Heart right ventricle (tissue), 16 donors: Measurements from ENCODE around the gene SORCS3. TPM values are rescaled to one million over a fixed set of nuclear protein-coding genes. Genes with fewer than 3 reads are reported as not detected.

Source experiments
- ATAC-seq, 8 donors: fragments of 200-7000 bp; cut with Tn5 transposase; one replicate each; pipeline ENCODE4 v1.9.1; 2020; ENCODE audit warnings: mild to moderate bottlenecking in 8 of 8, moderate library complexity in 8 of 8, moderate number of reproducible peaks in 1 of 8
- DNase-seq, 2 donors: peaks; one replicate each; pipeline ENCODE4 v3.0.0-alpha.2; 2020
- H3K27ac ChIP-seq, 10 donors: fragments of 200-600 bp; sonication (generic) in 2 of 10; one replicate each; pipeline versions ENCODE4 v1.5.0 to v1.8.0; 2020 to 2022; ENCODE audit warnings: mild to moderate bottlenecking in 3 of 10
- H3K27me3 ChIP-seq, 7 donors: fragments of 200-600 bp; one replicate each; pipeline ENCODE4 v1.8.0; 2021 to 2022; ENCODE audit warnings: mild to moderate bottlenecking in 2 of 7
- H3K36me3 ChIP-seq, 9 donors: fragments of 200-600 bp; sonication (generic) in 1 of 9; one replicate each; pipeline versions ENCODE4 v1.5.0 to v1.8.0; 2020 to 2022; ENCODE audit warnings: mild to moderate bottlenecking in 2 of 9
- H3K4me1 ChIP-seq, 9 donors: fragments of 200-600 bp; sonication (generic) in 1 of 9; one replicate each; pipeline versions ENCODE4 v1.5.0 to v1.8.0; 2020 to 2022; ENCODE audit warnings: mild to moderate bottlenecking in 4 of 9
- H3K4me3 ChIP-seq, 10 donors: fragments of 200-600 bp; sonication (generic) in 2 of 10; one replicate each; pipeline versions ENCODE4 v1.5.0 to v1.8.0; 2020 to 2022; ENCODE audit warnings: mild to moderate bottlenecking in 7 of 10, moderate library complexity in 2 of 10
- H3K9me3 ChIP-seq, 11 donors: fragments of 200-600 bp in 10 of 11; sonication (generic) in 2 of 11; one replicate each; pipeline versions ENCODE4 v1.5.0 to v1.8.0; 2013 to 2022; ENCODE audit warnings: mild to moderate bottlenecking in 2 of 11, control low read depth in 1 of 11, moderate library complexity in 1 of 11
- WGBS, 2 donors: extraction: QIAGEN DNeasy Blood & Tissue Kit; methylation state at CpG; one replicate each; pipeline ENCODE4 v1.1.7; 2013; ENCODE audit warnings: inconsistent platforms in 1 of 2; 5-methylcytosine and 5-hydroxymethylcytosine counted together
- intact Hi-C, 10 donors: fragments of 100-400 bp; cut with DNase I; formaldehyde crosslinking; loops; one replicate each; pipeline versions ENCODE4 v1.11.1 to v1.14.2; 2022
- polyA plus RNA-seq, 2 donors: library from polyadenylated mRNA; stranded (reverse); fragments of 200-250 nt; gene quantifications; one replicate each; pipeline ENCODE4 v1.2.3, GENCODE V29; 2013
- total RNA-seq, 10 donors: library from RNA; stranded (reverse); fragmentation: NEBNext Ultra II Directional in 3 of 10; extraction: Animal tissue kit (Norgen Biotek cat#: 25700) in 3 of 10; gene quantifications; one replicate each; pipeline versions ENCODE4 v1.2.1 to v1.2.4, GENCODE V29; 2021 to 2023
- TF ChIP-seq, protein P1 (sequence below), 9 donors: fragments of 200-600 bp; sonication (generic) in 2 of 9; IDR thresholded peaks; one replicate each; pipeline versions ENCODE4 v1.5.0 to v1.8.0; 2021 to 2022; ENCODE audit warnings: antibody characterized with exemption in 9 of 9, mild to moderate bottlenecking in 5 of 9, moderate library complexity in 1 of 9
- donor health status: Arrhythmogenic right ventricular cardiomyopathy.
- donor health status: ischemic (EF 13 %, LVEDD 7.1; RV severe dilation, severe dysfunction).
- donor health status: healthy with polysubstance abuse.
- donor health status: DM: no; HTN: yes; CAD: no.
- donor health status: DM: no; HTN: no; CAD: no.
- donor health status: ischemic (EF 25% LVEDD 6.9; RV normal size, moderate dysfunction).
- donor health status: ischemic (EF 25% LVEDD 5.7; RV mildly dilated, moderate dysfunction).
- donor health status: healthy.
- donor health status: DM: yes; HTN: yes; CAD: no.
- donor health status: Ischemic cardiomyopathy.
- donor health status: ischemic (EF 35%, LVEDD 5.7; RV mildly dilated, moderate dysfunction).
- donor health status: nonischemic (EF 11% LVEDD 7.7; RV severe dilation, severe dysfunction).
- donor health status: DM: yes; HTN: yes; CAD: no.
- donor health status: PGD.
- donor health status: ischemic (EF 29% LVEDD 5.4; RV normal size, mild dysfunction).
- donor health status: nonischemic (EF 23%, LVEDD 6.1; RV moderate dilation, normal function).

SORCS3 gene
- total and polyA plus RNA-seq, 12 donors, result 0.01 to 0.09 (median 0.05) TPM; not detected in 4

DNA sequence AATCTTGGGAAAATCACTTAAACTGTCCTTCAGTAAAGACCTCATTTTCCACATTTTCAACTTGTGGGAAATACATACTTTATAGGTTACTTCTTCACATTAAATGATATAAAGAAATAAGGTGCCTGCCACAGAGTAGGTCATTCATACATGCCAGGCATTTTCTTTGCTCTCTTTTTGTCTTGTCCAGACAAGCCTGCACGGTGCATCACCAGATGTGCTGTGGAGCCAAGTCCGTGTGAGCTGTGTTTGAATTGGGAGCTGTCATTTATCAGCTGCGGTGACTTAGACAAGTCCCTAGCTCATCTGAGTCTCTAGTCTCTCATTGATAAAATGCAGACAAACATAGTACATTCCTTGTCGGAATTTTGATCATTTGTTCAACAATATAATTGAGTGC is 432.9 kb downstream of the SORCS3 start:
- WGBS, 2 donors, result 69 to 78% methylated on average over 4 of the region's 4 CpGs
- H3K4me3 ChIP-seq, result no peak overlapping the region
- H3K9me3 ChIP-seq, result no peaks in the 10 kb centered on the region
- H3K36me3 ChIP-seq, result no peaks in the 10 kb centered on the region
- H3K4me1 ChIP-seq, result no peaks in the 10 kb centered on the region
- ATAC-seq (no peak), DNase-seq (no peak)
- H3K27me3 ChIP-seq, result peaks cover 0 to 13% (median 0%) of the 10 kb centered on the region in 7 donors
- TF ChIP-seq, protein P1, sequence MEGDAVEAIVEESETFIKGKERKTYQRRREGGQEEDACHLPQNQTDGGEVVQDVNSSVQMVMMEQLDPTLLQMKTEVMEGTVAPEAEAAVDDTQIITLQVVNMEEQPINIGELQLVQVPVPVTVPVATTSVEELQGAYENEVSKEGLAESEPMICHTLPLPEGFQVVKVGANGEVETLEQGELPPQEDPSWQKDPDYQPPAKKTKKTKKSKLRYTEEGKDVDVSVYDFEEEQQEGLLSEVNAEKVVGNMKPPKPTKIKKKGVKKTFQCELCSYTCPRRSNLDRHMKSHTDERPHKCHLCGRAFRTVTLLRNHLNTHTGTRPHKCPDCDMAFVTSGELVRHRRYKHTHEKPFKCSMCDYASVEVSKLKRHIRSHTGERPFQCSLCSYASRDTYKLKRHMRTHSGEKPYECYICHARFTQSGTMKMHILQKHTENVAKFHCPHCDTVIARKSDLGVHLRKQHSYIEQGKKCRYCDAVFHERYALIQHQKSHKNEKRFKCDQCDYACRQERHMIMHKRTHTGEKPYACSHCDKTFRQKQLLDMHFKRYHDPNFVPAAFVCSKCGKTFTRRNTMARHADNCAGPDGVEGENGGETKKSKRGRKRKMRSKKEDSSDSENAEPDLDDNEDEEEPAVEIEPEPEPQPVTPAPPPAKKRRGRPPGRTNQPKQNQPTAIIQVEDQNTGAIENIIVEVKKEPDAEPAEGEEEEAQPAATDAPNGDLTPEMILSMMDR (IDR thresholded peaks at IDR 0.05), result no peak
- H3K27ac ChIP-seq, result no peak overlapping the region
- intact Hi-C loops, result no loop called here

DNA sequence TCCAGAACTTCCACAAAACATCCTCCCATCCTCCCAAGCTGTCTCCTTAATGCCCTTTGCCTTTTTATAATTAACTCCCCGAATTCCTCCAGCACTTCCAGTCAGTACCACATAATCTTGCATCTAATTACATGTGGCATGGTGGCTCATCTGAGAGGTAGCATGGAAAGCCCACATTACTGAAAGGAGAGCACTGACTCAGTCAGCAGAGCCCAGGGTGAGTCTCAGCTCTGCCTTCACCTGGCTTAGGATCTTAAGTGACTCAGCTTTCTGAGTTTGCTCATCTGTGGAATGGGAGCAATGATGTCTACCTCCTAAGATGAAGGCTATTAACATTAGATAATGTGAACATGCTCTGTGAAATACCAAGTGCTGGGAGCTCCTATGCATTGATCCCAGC is 433.9 kb downstream of the SORCS3 start:
- H3K4me3 ChIP-seq, result no peak overlapping the region

DNA sequence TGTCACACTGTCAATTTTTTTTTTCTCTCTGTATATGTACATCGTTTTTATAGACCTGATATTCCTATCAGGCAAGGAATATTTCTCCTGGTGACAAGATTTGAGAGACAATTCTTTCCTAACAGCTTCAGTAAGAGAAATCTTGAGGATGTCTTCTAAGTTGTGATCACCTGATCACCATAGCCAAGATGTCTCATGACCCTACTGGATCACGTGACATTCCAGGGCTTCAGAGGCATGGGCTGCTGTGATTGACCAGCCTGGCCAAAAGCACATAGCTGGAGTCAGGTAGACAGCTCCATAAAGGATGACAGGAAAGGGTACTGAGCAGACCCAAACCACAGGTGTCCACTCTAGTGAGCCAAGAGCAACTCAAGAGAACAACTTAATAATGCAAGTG is 444.9 kb downstream of the SORCS3 start:
- no peak overlapping the region for H3K4me3 ChIP-seq
- H3K27ac ChIP-seq, result no peak overlapping the region
- TF ChIP-seq, protein P1 (IDR thresholded peaks at IDR 0.05), result no peak
- no peaks in the 10 kb centered on the region for H3K36me3 ChIP-seq
- no peaks in the 10 kb centered on the region for H3K27me3 ChIP-seq
- WGBS, 2 donors, result 67 to 76% methylated on average over 2 of the region's 2 CpGs
- ATAC-seq (no peak), DNase-seq (no peak)
- H3K9me3 ChIP-seq, result no peaks in the 10 kb centered on the region
- H3K4me1 ChIP-seq, result no peaks in the 10 kb centered on the region
- intact Hi-C loops, result no loop called here

More for the DNA sequence above, 433.9 kb downstream of the SORCS3 start:
- Histone ChIP-seq H3K9me3 (no peaks in the 10 kb centered on the region), H3K36me3 (no peaks in the 10 kb centered on the region), H3K4me1 (no peaks in the 10 kb centered on the region), H3K27me3 (peaks cover 0 to 13% (median 0%) of the 10 kb centered on the region in 7 donors), H3K27ac (no peak overlapping the region)
- no peak for DNase-seq
- no peak for ATAC-seq
- TF ChIP-seq, protein P1 (IDR thresholded peaks at IDR 0.05), result no peak
- 77 to 78% methylated on average over 1 of the region's 1 CpG for WGBS, 2 donors
- intact Hi-C loops, result no loop called here

DNA sequence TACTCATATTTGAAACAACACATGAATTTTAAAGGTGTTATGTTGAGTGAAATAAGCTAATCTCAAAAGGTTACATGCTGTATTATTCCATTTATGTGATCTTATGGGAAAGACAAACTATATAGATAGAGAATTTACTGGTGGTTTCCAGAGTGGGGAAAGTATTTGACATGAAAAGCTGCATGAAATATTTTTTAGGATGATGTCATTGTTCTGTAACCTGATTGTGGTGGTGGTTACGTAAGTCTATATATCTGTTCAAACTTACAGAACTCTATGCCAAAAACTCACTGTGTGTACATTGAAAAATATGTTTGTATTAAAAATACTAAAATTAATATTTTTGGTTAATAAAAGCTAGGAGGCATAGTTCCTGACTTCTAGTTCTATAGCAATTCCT is 453.0 kb downstream of the SORCS3 start:
- ATAC-seq (no peak), DNase-seq (no peak)
- Histone ChIP-seq H3K27ac (no peak overlapping the region), H3K4me3 (no peak overlapping the region), H3K36me3 (no peaks in the 10 kb centered on the region), H3K4me1 (no peaks in the 10 kb centered on the region), H3K9me3 (no peaks in the 10 kb centered on the region), H3K27me3 (peaks cover 0 to 3% (median 0%) of the 10 kb centered on the region in 7 donors)
- TF ChIP-seq, protein P1 (IDR thresholded peaks at IDR 0.05), result no peak
- WGBS, 2 donors, result 71% methylated on average over 1 of the region's 1 CpG
- intact Hi-C loops, result no loop called here
